ENCODE results near the gene PCSK5.

PCSK5 gene

DNA sequence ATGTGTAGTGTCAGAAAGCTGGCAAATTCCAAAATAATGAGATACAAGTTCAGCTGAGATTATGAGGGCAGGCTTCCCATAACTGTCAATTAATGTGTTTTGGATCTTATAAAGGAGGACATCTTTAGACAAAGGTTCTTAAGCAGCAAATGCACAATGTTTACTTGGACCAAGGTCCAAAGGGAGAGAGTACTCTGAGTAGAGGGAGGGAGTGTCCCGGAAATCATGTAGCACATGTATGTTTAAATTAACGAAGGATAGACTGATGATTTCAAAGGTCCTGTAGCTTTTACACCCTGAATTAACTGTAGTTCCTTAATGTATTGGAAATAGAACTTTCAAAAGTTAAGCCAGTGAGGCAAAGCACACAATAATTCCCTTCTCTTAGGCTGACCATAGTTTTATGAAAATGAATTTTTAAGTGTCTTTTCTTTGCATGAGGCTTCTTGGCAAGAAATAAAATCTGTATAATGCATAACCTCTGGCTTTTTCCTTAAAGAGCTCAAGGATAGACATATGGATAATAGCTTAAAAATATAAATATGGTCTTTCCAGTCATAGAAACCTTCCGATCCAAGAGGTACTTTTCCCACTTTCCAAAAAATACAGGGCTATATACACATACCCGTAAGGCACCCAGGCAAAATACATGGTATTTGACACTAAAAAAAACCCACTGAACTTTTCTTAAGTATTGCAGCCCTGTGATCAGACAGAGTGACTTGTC lies 93.0 kb downstream of the PCSK5 start:
- no peak for DNase-seq (ENCODE audit: low read depth)
- no peak overlapping the region for H3K4me3 ChIP-seq (ENCODE audit: low read depth, low read length)
- TF ChIP-seq, protein P1, sequence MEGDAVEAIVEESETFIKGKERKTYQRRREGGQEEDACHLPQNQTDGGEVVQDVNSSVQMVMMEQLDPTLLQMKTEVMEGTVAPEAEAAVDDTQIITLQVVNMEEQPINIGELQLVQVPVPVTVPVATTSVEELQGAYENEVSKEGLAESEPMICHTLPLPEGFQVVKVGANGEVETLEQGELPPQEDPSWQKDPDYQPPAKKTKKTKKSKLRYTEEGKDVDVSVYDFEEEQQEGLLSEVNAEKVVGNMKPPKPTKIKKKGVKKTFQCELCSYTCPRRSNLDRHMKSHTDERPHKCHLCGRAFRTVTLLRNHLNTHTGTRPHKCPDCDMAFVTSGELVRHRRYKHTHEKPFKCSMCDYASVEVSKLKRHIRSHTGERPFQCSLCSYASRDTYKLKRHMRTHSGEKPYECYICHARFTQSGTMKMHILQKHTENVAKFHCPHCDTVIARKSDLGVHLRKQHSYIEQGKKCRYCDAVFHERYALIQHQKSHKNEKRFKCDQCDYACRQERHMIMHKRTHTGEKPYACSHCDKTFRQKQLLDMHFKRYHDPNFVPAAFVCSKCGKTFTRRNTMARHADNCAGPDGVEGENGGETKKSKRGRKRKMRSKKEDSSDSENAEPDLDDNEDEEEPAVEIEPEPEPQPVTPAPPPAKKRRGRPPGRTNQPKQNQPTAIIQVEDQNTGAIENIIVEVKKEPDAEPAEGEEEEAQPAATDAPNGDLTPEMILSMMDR (IDR thresholded peaks at IDR 0.05; ENCODE audit: insufficient read depth, low read depth, low read length, missing control alignments): no peak

DNA sequence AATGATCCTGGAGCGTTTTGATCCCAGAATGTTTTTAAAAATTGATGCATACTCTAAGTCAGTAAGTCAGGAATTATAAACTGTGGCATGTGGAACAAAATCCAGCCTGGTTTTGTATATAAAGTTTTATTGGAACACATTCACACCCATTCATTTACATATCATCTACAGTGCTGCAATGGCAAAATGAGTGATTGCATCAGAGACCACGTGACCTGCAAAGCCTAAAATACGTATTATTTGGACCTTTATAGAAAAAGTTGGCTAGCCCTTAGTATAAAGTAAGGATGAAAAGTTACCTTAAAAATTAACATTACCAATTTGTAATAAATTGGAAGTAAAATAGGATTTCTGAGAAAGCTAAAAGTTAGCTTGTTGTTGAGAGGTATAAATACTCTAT lies 95.0 kb downstream of the PCSK5 start:
- no peak for DNase-seq (ENCODE audit: low read depth)
- TF ChIP-seq, protein P1 (IDR thresholded peaks at IDR 0.05; ENCODE audit: insufficient read depth, low read depth, low read length, missing control alignments): no peak
- H3K4me3 ChIP-seq (ENCODE audit: low read depth, low read length): no peak overlapping the region

DNA sequence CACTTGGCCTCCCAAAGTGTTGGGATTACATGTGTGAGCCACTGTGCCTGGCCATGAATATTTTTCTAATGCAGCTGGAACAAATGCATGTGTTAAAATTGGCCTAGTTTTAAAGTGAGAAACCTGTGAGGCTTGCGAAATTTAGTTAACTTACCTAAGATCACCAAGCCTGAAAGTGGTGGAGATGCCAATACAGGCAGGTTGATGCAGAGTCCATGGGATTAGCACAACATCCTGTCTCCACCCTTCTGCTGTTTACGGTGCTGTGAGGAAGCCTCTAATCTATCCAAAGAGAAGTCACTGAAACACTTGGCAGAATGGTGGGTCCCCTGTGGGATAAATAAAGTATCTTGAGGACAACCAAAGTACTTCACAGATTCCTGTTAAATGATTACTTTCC lies 98.2 kb downstream of the PCSK5 start:
- no peak for DNase-seq (ENCODE audit: low read depth)
- H3K4me3 ChIP-seq (ENCODE audit: low read depth, low read length): no peak overlapping the region
- TF ChIP-seq, protein P1 (IDR thresholded peaks at IDR 0.05; ENCODE audit: insufficient read depth, low read depth, low read length, missing control alignments): no peak

DNA sequence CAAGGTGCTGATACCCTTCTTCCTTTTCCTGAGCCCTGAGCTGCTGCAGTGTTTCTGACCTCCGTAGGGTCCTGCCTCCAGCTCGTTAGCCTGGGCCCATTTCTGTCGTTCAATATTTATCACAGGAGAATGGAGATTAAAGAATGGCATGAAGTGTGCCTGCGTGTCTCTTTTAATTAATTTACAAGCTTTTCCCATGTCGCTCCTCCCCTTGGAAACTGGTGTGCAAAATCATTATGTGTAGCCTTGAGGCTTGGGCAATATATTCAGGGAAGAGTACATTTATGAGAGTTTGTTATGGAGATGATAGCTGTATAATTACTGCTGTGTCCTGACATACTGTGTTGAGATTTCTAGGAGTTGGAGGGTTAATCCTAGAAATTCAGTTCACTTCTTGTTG lies 99.7 kb downstream of the PCSK5 start:
- TF ChIP-seq, protein P1 (IDR thresholded peaks at IDR 0.05; ENCODE audit: insufficient read depth, low read depth, low read length, missing control alignments): no peak
- H3K4me3 ChIP-seq (ENCODE audit: low read depth, low read length): no peak overlapping the region
- no peak for DNase-seq (ENCODE audit: low read depth)

DNA sequence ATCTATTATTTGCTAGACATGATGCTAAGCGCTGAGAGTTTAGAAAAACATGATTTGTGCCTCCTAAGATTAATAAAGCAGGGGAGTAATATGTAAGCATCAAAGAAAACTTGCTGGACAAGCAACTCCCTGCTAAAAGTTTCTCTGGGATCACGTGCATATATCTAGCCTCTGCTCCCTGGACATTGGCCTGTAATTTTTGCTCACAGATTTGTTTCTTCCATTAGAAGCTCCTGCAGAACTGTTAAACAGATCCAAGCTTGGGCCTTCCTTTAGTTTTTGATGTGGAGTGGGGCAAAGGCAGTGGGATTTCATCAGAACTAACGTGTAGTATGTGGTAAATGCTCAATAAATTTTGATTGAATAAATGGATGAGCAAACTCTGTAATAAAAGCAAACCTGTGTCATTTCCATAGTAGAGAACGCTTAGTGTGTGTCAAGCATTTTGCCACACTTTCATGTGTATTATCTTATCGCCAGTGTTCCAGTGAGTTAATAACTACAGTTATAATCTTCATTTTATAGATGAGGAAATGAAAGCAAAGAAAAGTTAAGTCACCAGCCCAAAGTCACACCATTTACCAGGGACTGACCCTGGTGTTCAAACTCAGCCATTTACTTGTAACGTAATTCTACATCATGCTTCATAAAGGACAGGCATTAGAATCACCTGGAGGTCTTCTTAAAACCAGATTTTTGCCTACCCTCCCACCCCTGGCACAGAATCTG lies 100.3 kb downstream of the PCSK5 start:
- DNase-seq (ENCODE audit: low read depth): no peak
- H3K4me3 ChIP-seq (ENCODE audit: low read depth, low read length): no peak overlapping the region
- TF ChIP-seq, protein P1 (IDR thresholded peaks at IDR 0.05; ENCODE audit: insufficient read depth, low read depth, low read length, missing control alignments): no peak

DNA sequence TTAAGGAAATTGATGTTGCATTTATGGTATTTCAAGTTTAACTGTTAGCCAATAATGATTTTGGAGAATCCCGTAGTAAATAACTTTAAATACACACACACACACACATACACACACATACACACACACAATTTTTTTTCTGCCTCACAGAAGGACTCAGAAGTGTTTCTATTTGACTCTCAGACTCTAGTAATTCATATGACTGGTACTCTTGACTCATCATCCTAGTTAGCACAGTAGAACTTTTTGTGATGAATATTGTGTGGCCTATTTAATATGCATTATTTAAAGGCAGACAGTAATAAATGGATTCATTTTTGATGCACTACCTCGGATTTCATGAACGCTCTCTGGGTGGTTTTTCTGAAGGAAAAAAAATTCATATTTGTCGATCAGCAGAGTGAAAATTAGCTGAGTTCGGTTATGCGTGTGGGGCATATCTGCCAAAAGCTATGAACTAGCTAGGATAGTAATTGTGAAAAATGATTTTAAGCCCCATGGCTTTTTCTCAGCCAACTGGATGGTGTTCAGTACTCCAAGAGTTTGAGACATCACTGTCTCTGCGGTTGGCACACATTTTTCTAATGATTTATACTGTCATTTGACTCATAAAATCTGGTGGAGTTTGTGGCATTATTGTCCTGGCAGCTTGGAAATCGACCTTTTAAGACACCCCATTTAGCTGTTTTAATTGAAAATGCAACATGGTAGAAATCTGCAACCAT lies 102.2 kb downstream of the PCSK5 start:
- no peak overlapping the region for H3K4me3 ChIP-seq (ENCODE audit: low read depth, low read length)
- TF ChIP-seq, protein P1 (IDR thresholded peaks at IDR 0.05; ENCODE audit: insufficient read depth, low read depth, low read length, missing control alignments): no peak
- DNase-seq (ENCODE audit: low read depth): no peak

Measured in GM12865 (cell line).